Measurements from ENCODE around the gene SGCA. TPM values are rescaled to one million over a fixed set of nuclear protein-coding genes. Genes with fewer than 3 reads are reported as not detected.

SGCA gene
- total and polyA plus RNA-seq, 10 of the 15 experiments (the other 5 are each of a cell fraction or from before 2014, with no cell fraction given): 0.13 to 2.2 (median 0.50) TPM; not detected in 2

- no peak for TF ChIP-seq BMI1 (IDR thresholded peaks at IDR 0.05; ENCODE audit: borderline replicate concordance)
- no peak for TF ChIP-seq NR2F1 (conservative IDR thresholded peaks at IDR 0.05)
- no peak for TF ChIP-seq MXI1 (IDR thresholded peaks at IDR 0.05; ENCODE audit: low read depth, low read length)
- no peak for TF ChIP-seq HDAC6 (IDR thresholded peaks at IDR 0.05; ENCODE audit: unreplicated experiment)
Observed at GRCh38 chr17:50217591-50217990, 51.8 kb downstream of the SGCA start (continued).

GRCh38 chr17:50218071-50218759 lies 52.4 kb downstream of the SGCA start:
- POLR2A ChIA-PET: interaction anchor here (0.9 kb wide), 1 partner anchor 74 kb away, joined by 3 read pairs; no protein-coding TSS in a partner anchor
- peaks cover 15% of the 10 kb centered on the region for H3K4me1 ChIP-seq (ENCODE audit: control insufficient read depth, insufficient read depth, low read length)
- intact Hi-C loops (cut with micrococcal nuclease; ENCODE audit: unreplicated experiment): no loop called here
- no peak for DNase-seq (ENCODE audit: low read depth, low spot score)
- no peak overlapping the region for H3K9ac ChIP-seq (ENCODE audit: control insufficient read depth, insufficient read depth, low read length)
- no peaks in the 10 kb centered on the region for H3K79me2 ChIP-seq (ENCODE audit: control insufficient read depth, insufficient read depth, low read length)
- CTCF ChIA-PET: interaction anchor here (0.6 to 5.8 kb wide), 12 partner anchors 11 to 839 kb away, joined by 3 to 39 read pairs (median 3); partner anchors contain the start of gene COL1A1
- no peak overlapping the region for H3K27ac ChIP-seq (ENCODE audit: control insufficient read depth, insufficient read depth)
- H2AFZ ChIP-seq (ENCODE audit: control insufficient read depth, low read depth, low read length): no peak overlapping the region
- no TSS peak for BruUV-seq (replicated peaks)
- no peak overlapping the region for H3K4me2 ChIP-seq (ENCODE audit: control insufficient read depth, insufficient read depth)
- ATAC-seq: no peak
- no peaks in the 10 kb centered on the region for H3K36me3 ChIP-seq (ENCODE audit: control insufficient read depth in 2 of 2, insufficient read depth in 2 of 2, low read length in 1 of 2)
- TF ChIP-seq RAD51 (IDR thresholded peaks at IDR 0.05) (0 out of 2 replicates have a peak, but pooled peaks have one; percentile 42), SP1 (IDR thresholded peaks at IDR 0.05; ENCODE audit: low read depth, low read length) (no peak), ATF7 (IDR thresholded peaks at IDR 0.05; ENCODE audit: low read depth) (0 out of 2 replicates have a peak, but pooled peaks have one; percentile 7)
- no peaks in the 10 kb centered on the region for H4K20me1 ChIP-seq (ENCODE audit: control insufficient read depth, insufficient read depth)
- RAD21 ChIA-PET (ENCODE audit: unreplicated experiment): interaction anchor here (0.5 to 3.1 kb wide), 5 partner anchors 18 to 289 kb away, joined by 3 to 11 read pairs (median 5); partner anchors contain the start of genes COL1A1 and TMEM92
- H3K4me3 ChIP-seq: no peak overlapping the region
- no peaks in the 10 kb centered on the region for H3K27me3 ChIP-seq (replicated peaks in 1 of 2; ENCODE audit: control insufficient read depth in 2 of 2, insufficient read depth in 2 of 2, low read length in 1 of 2)
- no peaks in the 10 kb centered on the region for H3K9me3 ChIP-seq (replicated peaks; ENCODE audit: control insufficient read depth, insufficient read depth, low read length)
- in situ Hi-C loops (cut with MboI): no loop called here
- SMC1A ChIA-PET (ENCODE audit: uncharacterized antibody, unreplicated experiment): interaction anchor here (1.0 to 1.5 kb wide), 3 partner anchors 16 to 117 kb away, joined by 3 read pairs; no protein-coding TSS in a partner anchor
- FAIRE-seq: no peak
- 61% methylated on average over 3 of the region's 3 CpGs for WGBS (ENCODE audit: insufficient coverage, insufficient replicate concordance, low lambda C conversion rate, missing lambda C conversion rate)

All from GM12878 (cell line).